Inflammatory macrophage (primary cell): ENCODE measurements around the gene BCOR.

ENCODE experiments used
- DNase-seq, 2 donors: peaks; one replicate each; pipeline ENCODE4 v3.0.0-alpha.2; 2020 to 2022

BCOR gene

GRCh38 chrX:40003071-40003427 is 94.7 kb downstream of the BCOR start:
- DNase-seq, result no peak
